Esophagus muscularis mucosa (tissue), 3 donors: ENCODE measurements around the gene SFN.

Source experiments
- POLR2A ChIP-seq: fragments of 450-650 bp; IDR thresholded peaks from one replicate; pipeline ENCODE4 v1.6.1; 2017; ENCODE audit warnings: antibody characterized with exemption, moderate library complexity, mild to moderate bottlenecking, low read depth
- TF ChIP-seq, protein P1 (sequence below), 3 experiments: fragments of 200-600 bp in 2 of 3; fragments of 450-650 bp in 1 of 3; sonication (generic) in 2 of 3; IDR thresholded peaks; one replicate each; pipeline ENCODE4 v1.5.1; 2017 to 2019; ENCODE audit warnings: antibody characterized with exemption in 3 of 3, mild to moderate bottlenecking in 2 of 3, moderate library complexity in 1 of 3

DNA sequence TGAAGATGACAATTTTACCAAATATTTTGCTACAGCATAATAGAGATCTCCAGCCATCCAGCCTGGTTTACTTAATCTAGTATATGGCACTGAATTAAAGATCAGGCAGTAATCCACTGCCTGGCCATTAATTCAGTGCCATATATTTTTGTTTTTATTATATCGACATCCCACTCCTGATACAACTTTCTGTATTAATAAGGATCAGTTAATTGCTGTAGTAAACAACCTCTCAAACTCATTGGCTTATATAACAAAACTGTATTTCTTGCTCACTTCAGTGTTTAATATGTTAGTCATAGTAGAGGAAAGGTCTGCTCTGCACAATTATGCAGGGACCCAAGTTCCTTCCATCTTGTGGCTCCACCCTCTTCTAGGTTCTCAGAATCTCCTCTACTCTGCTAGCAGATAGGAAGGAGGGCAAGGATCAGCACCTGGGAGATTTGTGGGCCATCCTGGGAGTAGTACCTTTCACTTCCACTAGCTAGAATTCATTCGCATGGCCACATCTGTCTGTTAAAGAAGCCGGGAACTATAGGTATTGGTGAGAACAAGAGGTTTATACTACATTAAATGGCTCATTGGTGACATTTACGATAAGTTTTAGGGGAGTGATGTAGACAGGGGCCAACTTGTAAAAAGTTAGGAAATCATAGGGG, 40.1 kb upstream of the SFN start:
- TF ChIP-seq, protein P1, sequence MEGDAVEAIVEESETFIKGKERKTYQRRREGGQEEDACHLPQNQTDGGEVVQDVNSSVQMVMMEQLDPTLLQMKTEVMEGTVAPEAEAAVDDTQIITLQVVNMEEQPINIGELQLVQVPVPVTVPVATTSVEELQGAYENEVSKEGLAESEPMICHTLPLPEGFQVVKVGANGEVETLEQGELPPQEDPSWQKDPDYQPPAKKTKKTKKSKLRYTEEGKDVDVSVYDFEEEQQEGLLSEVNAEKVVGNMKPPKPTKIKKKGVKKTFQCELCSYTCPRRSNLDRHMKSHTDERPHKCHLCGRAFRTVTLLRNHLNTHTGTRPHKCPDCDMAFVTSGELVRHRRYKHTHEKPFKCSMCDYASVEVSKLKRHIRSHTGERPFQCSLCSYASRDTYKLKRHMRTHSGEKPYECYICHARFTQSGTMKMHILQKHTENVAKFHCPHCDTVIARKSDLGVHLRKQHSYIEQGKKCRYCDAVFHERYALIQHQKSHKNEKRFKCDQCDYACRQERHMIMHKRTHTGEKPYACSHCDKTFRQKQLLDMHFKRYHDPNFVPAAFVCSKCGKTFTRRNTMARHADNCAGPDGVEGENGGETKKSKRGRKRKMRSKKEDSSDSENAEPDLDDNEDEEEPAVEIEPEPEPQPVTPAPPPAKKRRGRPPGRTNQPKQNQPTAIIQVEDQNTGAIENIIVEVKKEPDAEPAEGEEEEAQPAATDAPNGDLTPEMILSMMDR (IDR thresholded peaks at IDR 0.05), result no peak
- no peak for TF ChIP-seq POLR2A
